ENCODE measurements around the gene HNRNPUL1.

The HNRNPUL1 gene

GRCh38 chr19:41248895-41249294, 15.3 kb upstream of the HNRNPUL1 start:
- H3K9ac ChIP-seq (ENCODE audit: low read depth, low read length, poor library complexity, severe bottlenecking) = no peak overlapping the region
- no peak overlapping the region for H2AFZ ChIP-seq (ENCODE audit: low read length)
- H3K4me2 ChIP-seq (ENCODE audit: low read depth, low read length, poor library complexity, severe bottlenecking) = no peak overlapping the region
- no peaks in the 10 kb centered on the region for H3K4me1 ChIP-seq (ENCODE audit: insufficient read depth, low read length, poor library complexity, severe bottlenecking)
- no peaks in the 10 kb centered on the region for H4K20me1 ChIP-seq (ENCODE audit: insufficient read depth, low read length, poor library complexity, severe bottlenecking)
- H3K36me3 ChIP-seq (ENCODE audit: insufficient read depth, low read length) = no peaks in the 10 kb centered on the region
- H3K9me3 ChIP-seq (ENCODE audit: insufficient read depth, low read depth, low read length) = no peaks in the 10 kb centered on the region
- H3K4me3 ChIP-seq (ENCODE audit: low read length, poor library complexity, severe bottlenecking) = no peak overlapping the region
- no peaks in the 10 kb centered on the region for H3K9me2 ChIP-seq (replicated peaks; ENCODE audit: low read depth, low read length)
- TF ChIP-seq CTCF (conservative IDR thresholded peaks at IDR 0.05; ENCODE audit: low read length) (no peak), EZH2phosphoT487 (IDR thresholded peaks at IDR 0.05; ENCODE audit: borderline replicate concordance) (no peak)
- no peaks in the 10 kb centered on the region for H3F3A ChIP-seq (ENCODE audit: low read depth)
- no peaks in the 10 kb centered on the region for H3K79me2 ChIP-seq (ENCODE audit: insufficient read depth, low read length)
- H3K27me3 ChIP-seq (ENCODE audit: insufficient read depth, low read length, poor library complexity, severe bottlenecking) = no peaks in the 10 kb centered on the region

GRCh38 chr19:41249707-41250423, 14.3 kb upstream of the HNRNPUL1 start:
- Histone ChIP-seq H3K4me2 (ENCODE audit: low read depth, low read length, poor library complexity, severe bottlenecking) (no peak overlapping the region), H3K9me3 (ENCODE audit: insufficient read depth, low read depth, low read length) (no peaks in the 10 kb centered on the region), H3K4me1 (ENCODE audit: insufficient read depth, low read length, poor library complexity, severe bottlenecking) (no peaks in the 10 kb centered on the region), H3K36me3 (ENCODE audit: insufficient read depth, low read length) (no peaks in the 10 kb centered on the region), H4K20me1 (ENCODE audit: insufficient read depth, low read length, poor library complexity, severe bottlenecking) (no peaks in the 10 kb centered on the region), H2AFZ (ENCODE audit: low read length) (no peak overlapping the region), H3K27me3 (ENCODE audit: insufficient read depth, low read length, poor library complexity, severe bottlenecking) (no peaks in the 10 kb centered on the region), H3K79me2 (ENCODE audit: insufficient read depth, low read length) (no peaks in the 10 kb centered on the region), H3F3A (ENCODE audit: low read depth) (no peaks in the 10 kb centered on the region), H3K9ac (ENCODE audit: low read depth, low read length, poor library complexity, severe bottlenecking) (no peak overlapping the region), H3K4me3 (ENCODE audit: low read length, poor library complexity, severe bottlenecking) (no peak overlapping the region), H3K9me2 (replicated peaks; ENCODE audit: low read depth, low read length) (no peaks in the 10 kb centered on the region)
- TF ChIP-seq EZH2phosphoT487 (IDR thresholded peaks at IDR 0.05; ENCODE audit: borderline replicate concordance) = no peak
- TF ChIP-seq CTCF (conservative IDR thresholded peaks at IDR 0.05; ENCODE audit: low read length) = no peak

- no peak overlapping the region for H3K4me3 ChIP-seq (ENCODE audit: low read length, poor library complexity, severe bottlenecking)
- no peak overlapping the region for H2AFZ ChIP-seq (ENCODE audit: low read length)
- TF ChIP-seq EZH2phosphoT487 (IDR thresholded peaks at IDR 0.05; ENCODE audit: borderline replicate concordance) = no peak
- TF ChIP-seq CTCF (conservative IDR thresholded peaks at IDR 0.05; ENCODE audit: low read length) = no peak
- H3K9ac ChIP-seq (ENCODE audit: low read depth, low read length, poor library complexity, severe bottlenecking) = no peak overlapping the region
- H3K9me3 ChIP-seq (ENCODE audit: insufficient read depth, low read depth, low read length) = no peaks in the 10 kb centered on the region
- H3K36me3 ChIP-seq (ENCODE audit: insufficient read depth, low read length) = no peaks in the 10 kb centered on the region
- H3K4me1 ChIP-seq (ENCODE audit: insufficient read depth, low read length, poor library complexity, severe bottlenecking) = no peaks in the 10 kb centered on the region
- no peaks in the 10 kb centered on the region for H3K79me2 ChIP-seq (ENCODE audit: insufficient read depth, low read length)
- no peak overlapping the region for H3K4me2 ChIP-seq (ENCODE audit: low read depth, low read length, poor library complexity, severe bottlenecking)
- no peaks in the 10 kb centered on the region for H4K20me1 ChIP-seq (ENCODE audit: insufficient read depth, low read length, poor library complexity, severe bottlenecking)
- no peaks in the 10 kb centered on the region for H3F3A ChIP-seq (ENCODE audit: low read depth)
- no peaks in the 10 kb centered on the region for H3K9me2 ChIP-seq (replicated peaks; ENCODE audit: low read depth, low read length)
- no peaks in the 10 kb centered on the region for H3K27me3 ChIP-seq (ENCODE audit: insufficient read depth, low read length, poor library complexity, severe bottlenecking)
Observed at GRCh38 chr19:41253660-41254059, 10.5 kb upstream of the HNRNPUL1 start.

All from Loucy (cell line).